GM12801 (cell line): ENCODE data around the gene DARS2.

Experiments
- TF ChIP-seq, protein P1 (sequence below): IDR thresholded peaks from one replicate; pipeline ENCODE4 v1.5.1; 2011; ENCODE audit warnings: control low read depth; ENCODE audit not compliant: insufficient read length; ENCODE audit errors: extremely low read depth

The DARS2 gene

DNA sequence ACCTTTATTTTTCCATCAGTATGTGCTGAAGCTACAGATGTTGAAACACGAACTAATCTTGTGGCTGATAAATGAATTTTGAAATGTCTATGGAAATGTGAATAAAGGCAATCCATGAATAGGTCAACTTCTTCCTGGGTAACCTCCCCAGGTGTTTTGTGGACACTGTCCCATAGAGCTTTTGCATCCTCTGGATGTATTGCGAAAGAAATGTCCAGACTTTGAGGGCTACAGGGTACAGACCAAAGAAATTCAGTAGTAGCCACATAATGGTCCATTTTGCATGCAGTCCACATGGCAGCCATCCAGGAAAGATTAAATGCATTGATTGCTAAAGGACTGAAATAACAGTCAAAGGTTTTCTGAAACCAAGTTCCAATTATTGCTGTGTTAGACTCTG is 21.5 kb upstream of the DARS2 start:
- TF ChIP-seq, protein P1, sequence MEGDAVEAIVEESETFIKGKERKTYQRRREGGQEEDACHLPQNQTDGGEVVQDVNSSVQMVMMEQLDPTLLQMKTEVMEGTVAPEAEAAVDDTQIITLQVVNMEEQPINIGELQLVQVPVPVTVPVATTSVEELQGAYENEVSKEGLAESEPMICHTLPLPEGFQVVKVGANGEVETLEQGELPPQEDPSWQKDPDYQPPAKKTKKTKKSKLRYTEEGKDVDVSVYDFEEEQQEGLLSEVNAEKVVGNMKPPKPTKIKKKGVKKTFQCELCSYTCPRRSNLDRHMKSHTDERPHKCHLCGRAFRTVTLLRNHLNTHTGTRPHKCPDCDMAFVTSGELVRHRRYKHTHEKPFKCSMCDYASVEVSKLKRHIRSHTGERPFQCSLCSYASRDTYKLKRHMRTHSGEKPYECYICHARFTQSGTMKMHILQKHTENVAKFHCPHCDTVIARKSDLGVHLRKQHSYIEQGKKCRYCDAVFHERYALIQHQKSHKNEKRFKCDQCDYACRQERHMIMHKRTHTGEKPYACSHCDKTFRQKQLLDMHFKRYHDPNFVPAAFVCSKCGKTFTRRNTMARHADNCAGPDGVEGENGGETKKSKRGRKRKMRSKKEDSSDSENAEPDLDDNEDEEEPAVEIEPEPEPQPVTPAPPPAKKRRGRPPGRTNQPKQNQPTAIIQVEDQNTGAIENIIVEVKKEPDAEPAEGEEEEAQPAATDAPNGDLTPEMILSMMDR, result no peak

DNA sequence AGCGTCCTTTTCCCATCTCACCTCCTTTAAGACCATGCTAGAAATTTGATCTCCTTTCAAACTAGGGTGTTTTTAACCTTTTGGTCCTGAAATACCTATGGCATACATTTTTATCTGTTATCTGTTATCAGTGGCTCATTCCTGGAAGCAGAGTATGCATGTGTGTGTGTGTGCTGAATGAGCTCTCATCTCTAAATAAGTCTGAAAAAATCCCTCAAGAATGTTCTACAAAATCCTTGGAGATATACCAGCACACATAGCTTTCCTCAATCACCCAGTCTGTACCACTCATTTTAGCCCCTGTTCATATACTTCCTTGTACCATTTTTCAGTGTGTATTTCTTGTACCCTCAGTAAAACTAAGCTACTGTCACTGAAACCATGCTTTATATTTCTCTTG is 6.0 kb upstream of the DARS2 start:
- TF ChIP-seq, protein P1, result no peak

DNA sequence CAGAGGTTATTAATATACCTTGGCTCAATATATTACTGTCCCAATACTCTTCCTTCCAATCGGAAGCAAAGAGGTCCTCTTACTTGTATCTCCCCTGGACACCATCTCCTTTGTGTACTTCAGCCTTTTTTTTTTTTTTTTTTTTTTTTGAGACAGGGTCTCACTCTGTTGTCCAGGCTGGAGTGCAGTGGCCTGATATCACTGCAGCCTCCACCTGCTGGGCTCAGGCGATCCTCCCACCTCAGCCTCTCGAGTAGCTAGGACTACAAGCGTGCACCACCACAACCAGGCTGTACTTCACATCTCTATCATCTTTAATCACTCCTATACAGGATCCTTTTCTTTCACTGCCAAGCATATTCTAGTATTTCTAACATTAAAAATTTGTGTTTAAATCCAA is 2.8 kb upstream of the DARS2 start:
- TF ChIP-seq, protein P1, result no peak

DNA sequence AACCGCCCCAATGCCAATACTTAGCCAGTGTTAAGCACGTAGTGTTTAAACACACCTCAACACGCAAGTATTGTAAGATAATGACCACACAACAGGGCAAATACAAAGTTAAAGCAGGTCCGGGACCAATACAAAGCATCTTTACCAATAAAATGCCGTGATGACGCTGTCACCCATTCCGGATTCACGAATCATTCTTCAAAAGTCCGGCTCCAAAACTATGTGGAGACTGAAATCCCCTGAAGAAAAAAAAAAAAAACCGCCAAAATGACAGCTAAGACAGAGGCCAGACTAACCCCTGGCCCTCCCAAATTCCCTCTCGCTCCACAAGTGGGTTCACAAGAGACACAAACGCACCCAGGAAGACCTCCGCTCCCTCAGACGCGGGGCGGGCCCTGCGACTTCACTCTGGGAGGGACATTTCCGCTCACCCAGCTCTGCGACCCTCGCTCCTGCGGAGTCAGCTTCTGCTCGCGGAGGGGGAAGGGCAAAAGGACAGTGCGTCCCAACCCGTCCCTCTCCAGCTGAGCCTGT is 625 bp upstream of the DARS2 start:
- TF ChIP-seq, protein P1, result no peak

DNA sequence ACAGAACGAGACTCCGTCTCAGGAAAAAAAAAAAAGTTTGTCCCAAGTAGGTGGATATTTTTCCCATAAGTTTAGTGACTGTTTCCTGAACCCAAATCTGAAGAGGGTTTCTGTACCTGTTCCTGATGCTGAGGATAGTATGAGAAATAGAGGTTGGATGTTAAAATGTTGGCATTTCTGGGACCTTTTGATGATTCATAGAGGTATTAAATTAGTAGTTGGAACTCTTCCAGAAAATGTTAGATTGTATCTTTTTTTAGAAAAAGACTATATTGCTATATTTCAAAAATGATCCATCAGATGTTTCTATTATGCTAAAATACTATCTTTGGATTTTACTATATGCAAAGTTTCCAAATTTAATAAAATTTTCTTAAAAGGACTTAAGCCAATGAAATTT is 3.1 kb downstream of the DARS2 start:
- TF ChIP-seq, protein P1, result no peak

DNA sequence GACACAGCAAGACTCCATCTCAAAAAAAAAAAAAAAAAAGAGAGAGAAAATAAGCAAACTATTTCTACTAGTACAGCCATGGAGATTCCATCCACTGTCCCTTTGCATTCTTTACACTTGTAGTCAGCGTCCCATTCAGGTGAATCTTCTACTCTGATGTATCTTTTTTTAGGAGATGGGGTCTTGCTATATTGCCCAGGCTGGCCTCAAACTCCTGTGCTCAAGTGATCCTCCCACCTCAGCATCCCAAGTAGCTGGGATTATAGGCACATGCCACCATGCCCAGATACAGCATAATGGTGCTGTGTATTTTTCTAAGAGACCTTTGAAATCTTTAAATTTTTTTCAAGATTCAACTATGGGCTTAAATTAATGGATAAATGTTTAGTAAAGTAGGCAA is 8.3 kb downstream of the DARS2 start:
- TF ChIP-seq, protein P1, result no peak

DNA sequence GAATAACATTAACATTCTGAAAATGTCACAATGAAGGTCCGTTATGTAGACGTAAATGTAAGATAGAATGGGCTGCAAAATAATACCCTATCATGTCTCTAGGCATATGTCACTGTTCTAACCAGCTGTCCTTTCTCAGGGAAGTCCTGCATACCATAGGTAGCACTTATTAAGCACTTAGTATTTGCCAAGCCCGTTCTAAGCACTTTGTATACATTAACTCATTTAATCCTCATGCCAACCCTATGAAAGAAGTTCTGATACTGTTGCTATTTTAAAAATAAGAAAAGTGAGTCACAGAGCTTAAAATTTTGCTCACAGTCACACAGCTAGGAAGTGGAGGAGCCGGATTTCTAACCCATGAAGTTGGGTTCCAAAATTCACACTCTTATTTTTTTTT is 27.6 kb downstream of the DARS2 start:
- TF ChIP-seq, protein P1, result no peak

DNA sequence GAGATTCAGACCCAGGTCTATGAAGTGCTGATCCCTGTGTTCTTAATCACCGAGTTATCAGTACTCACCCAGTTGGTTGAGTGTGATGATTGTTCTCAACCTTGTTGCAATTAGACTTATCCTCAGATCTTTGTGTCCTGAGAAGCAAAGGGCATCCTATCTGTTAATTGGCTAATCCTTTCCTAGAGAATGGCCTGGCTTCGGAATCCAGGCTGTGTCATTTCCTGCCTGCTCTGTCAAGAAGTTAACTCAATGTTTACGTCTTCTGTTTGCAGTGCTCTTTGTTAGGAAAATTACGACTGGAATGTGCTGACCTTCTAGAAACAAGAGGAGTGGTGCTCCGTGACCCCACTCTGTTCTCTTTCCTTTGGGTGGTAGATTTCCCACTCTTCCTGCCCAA is 28.6 kb downstream of the DARS2 start:
- TF ChIP-seq, protein P1, result no peak
